ENCODE data around the gene FRAT1. TPM values are rescaled to one million over a fixed set of nuclear protein-coding genes. Genes with fewer than 3 reads are reported as not detected.

The FRAT1 gene
- total RNA-seq, 6 experiments from 2014 or later: 0.82 to 1.3 (median 1.1) TPM

- Mint-ChIP-seq H3K36me3 (ENCODE audit: low read depth) (peaks cover 23% of the 10 kb centered on the region; the same call in 1 of the 2 replicates), H3K27me3 (ENCODE audit: insufficient read depth) (no peaks in the 10 kb centered on the region; the same call in none of the 2 replicates), H3K4me3 (no peak overlapping the region), H3K27ac (no peak overlapping the region), H3K4me1 (ENCODE audit: low read depth) (no peaks in the 10 kb centered on the region), H3K9me3 (no peaks in the 10 kb centered on the region)
- TF ChIP-seq CTCF (IDR thresholded peaks at IDR 0.05): no peak
- no peak for DNase-seq
Measured at GRCh38 chr10:97363071-97363470, 44.0 kb downstream of the FRAT1 start.

GRCh38 chr10:97365761-97366351, 46.8 kb downstream of the FRAT1 start:
- no peak overlapping the region for H3K27ac Mint-ChIP-seq
- no peaks in the 10 kb centered on the region; the same call in none of the 2 replicates for H3K27me3 Mint-ChIP-seq (ENCODE audit: insufficient read depth)
- DNase-seq: no peak
- H3K4me1 Mint-ChIP-seq (ENCODE audit: low read depth): no peaks in the 10 kb centered on the region
- TF ChIP-seq CTCF (IDR thresholded peaks at IDR 0.05): no peak
- peaks cover 26% of the 10 kb centered on the region for H3K36me3 Mint-ChIP-seq (ENCODE audit: low read depth)
- H3K9me3 Mint-ChIP-seq: no peaks in the 10 kb centered on the region
- no peak overlapping the region for H3K4me3 Mint-ChIP-seq

- Mint-ChIP-seq H3K4me1 (ENCODE audit: low read depth) (no peaks in the 10 kb centered on the region), H3K27me3 (ENCODE audit: insufficient read depth) (no peaks in the 10 kb centered on the region; the same call in none of the 2 replicates), H3K9me3 (no peaks in the 10 kb centered on the region), H3K36me3 (ENCODE audit: low read depth) (peaks cover 26% of the 10 kb centered on the region), H3K27ac (no peak overlapping the region), H3K4me3 (no peak overlapping the region)
- DNase-seq: no peak
- no peak for TF ChIP-seq CTCF (IDR thresholded peaks at IDR 0.05)
Measured at GRCh38 chr10:97366572-97366971, 47.5 kb downstream of the FRAT1 start.

- DNase-seq: no peak
- Mint-ChIP-seq H3K27me3 (ENCODE audit: insufficient read depth) (no peaks in the 10 kb centered on the region; the same call in none of the 2 replicates), H3K36me3 (ENCODE audit: low read depth) (peaks cover 26% of the 10 kb centered on the region), H3K9me3 (no peaks in the 10 kb centered on the region), H3K4me3 (no peak overlapping the region), H3K4me1 (ENCODE audit: low read depth) (no peaks in the 10 kb centered on the region), H3K27ac (no peak overlapping the region)
- no peak for TF ChIP-seq CTCF (IDR thresholded peaks at IDR 0.05)
Measured at GRCh38 chr10:97367126-97367649, 48.1 kb downstream of the FRAT1 start.

Other genes with a start within 250 kb of the FRAT1 start
- under 1 TPM in 1 of 6 experiments, not detected in 5; 0.05 TPM for gene SLIT1, start 133.3 kb upstream of the FRAT1 start, total RNA-seq (2021; fragmentation: NEBNext Ultra II Directional; extraction: Animal tissue kit (Norgen Biotek cat#: 25700))
- gene ARHGAP19, start 26.6 kb upstream of the FRAT1 start, total RNA-seq (2021; fragmentation: NEBNext Ultra II Directional; extraction: Animal tissue kit (Norgen Biotek cat#: 25700)): 10 to 100 TPM in 3 of 6 experiments, 1 to 10 TPM in 3; 5.2 to 12.3 (median 10.2) TPM
- 1 to 10 TPM; 2.2 to 2.9 (median 2.6) TPM for gene FRAT2, start 15.5 kb downstream of the FRAT1 start, total RNA-seq (2021; fragmentation: NEBNext Ultra II Directional; extraction: Animal tissue kit (Norgen Biotek cat#: 25700))
- 10 to 100 TPM; 37.3 to 46.6 (median 42.2) TPM for gene RRP12, start 82.1 kb downstream of the FRAT1 start, total RNA-seq (2021; fragmentation: NEBNext Ultra II Directional; extraction: Animal tissue kit (Norgen Biotek cat#: 25700))
- 100 to 1,000 TPM; 505 to 594 (median 542) TPM for gene PGAM1, start 106.9 kb downstream of the FRAT1 start, total RNA-seq (2021; fragmentation: NEBNext Ultra II Directional; extraction: Animal tissue kit (Norgen Biotek cat#: 25700))
- 10 to 100 TPM; 36.2 to 42.8 (median 39.9) TPM for gene EXOSC1, start 126.7 kb downstream of the FRAT1 start, total RNA-seq (2021; fragmentation: NEBNext Ultra II Directional; extraction: Animal tissue kit (Norgen Biotek cat#: 25700))
- 10 to 100 TPM; 60.7 to 64.9 (median 63.1) TPM for gene ZDHHC16, start 126.9 kb downstream of the FRAT1 start, total RNA-seq (2021; fragmentation: NEBNext Ultra II Directional; extraction: Animal tissue kit (Norgen Biotek cat#: 25700))
- 10 to 100 TPM; 53.8 to 61.2 (median 56.3) TPM for gene MMS19, start 179.2 kb downstream of the FRAT1 start, total RNA-seq (2021; fragmentation: NEBNext Ultra II Directional; extraction: Animal tissue kit (Norgen Biotek cat#: 25700))
- gene UBTD1, start 179.7 kb downstream of the FRAT1 start, total RNA-seq (2021; fragmentation: NEBNext Ultra II Directional; extraction: Animal tissue kit (Norgen Biotek cat#: 25700)): 10 to 100 TPM; 31.3 to 42.1 (median 34.8) TPM